Middle frontal gyrus (tissue), 1 donor: ENCODE measurements around the gene CD93.

Source experiments
- DNase-seq: peaks from one replicate; pipeline ENCODE4 v3.0.0-alpha.2; 2015; ENCODE audit warnings: low spot score; ENCODE audit errors: extremely low spot score

Gene CD93

DNA sequence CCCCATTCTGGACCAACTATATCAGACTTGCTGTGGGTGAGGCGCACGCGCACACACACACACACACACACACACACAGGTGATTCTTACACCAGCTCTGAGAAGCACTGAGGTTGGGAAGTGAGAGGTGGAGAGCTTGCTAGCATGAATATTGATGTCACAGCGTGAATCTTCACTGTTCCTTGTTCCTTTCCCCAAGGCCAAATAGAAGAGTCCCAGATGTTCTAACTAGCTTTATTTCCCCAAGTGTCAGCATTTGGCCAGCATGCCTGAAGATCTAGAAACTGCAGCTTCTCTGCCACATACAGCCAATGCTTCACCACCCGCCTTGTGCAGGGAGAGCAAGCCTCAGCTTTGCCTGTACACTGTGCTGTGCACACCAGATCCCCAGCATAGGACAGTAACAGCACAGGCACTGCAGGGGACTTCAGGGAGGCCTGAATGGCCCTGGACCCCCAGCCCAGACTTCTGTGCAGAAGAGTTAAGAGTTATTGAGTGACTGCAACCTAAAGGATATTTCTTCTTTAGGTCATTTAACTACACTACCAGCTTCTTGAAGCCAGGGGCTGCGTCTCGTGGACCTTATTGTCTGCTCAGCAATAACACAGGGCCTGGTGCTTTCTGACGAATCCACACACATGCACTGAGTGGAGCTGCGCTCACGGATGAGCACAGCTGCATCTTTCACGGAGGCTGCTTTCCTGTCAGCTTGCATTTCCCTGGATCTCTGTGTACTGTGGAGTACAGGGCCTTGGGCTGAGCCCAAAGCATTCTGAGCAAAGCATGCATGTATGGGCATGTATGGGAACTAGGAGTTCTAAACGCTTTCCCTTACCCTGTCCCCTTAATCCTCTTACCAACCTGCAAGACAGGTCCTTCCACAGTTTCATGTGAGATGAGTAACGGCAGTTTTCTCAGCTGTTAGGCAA, 13.9 kb upstream of the CD93 start:
- DNase-seq, result no peak

- no peak for DNase-seq
Measured at GRCh38 chr20:23097636-23098580, 11.8 kb upstream of the CD93 start.

DNA sequence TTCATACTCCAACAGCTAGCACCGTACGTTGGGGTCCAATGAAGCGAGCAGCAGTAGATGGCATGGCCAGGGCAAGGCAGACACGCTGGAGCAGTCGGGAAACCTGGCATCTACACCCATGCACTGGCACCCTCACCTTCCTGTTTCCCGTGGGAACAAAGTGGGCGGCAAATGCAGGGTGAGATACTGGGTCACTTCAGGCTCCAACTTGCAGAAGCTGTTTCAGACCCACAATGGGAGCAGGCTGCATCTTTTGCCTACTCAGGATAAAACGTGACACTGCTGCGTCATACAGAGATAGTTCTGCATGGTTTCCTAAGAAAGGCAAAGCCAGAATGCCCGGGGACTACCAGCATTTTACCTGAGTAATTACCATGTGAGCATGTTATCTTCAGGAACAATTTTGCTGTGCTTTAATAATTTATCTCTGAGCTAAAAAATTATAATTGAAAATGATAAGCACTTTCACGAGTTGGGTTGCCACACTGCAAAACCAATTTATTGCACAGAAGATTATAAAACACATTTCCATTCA, 10.9 kb upstream of the CD93 start:
- no peak for DNase-seq

DNA sequence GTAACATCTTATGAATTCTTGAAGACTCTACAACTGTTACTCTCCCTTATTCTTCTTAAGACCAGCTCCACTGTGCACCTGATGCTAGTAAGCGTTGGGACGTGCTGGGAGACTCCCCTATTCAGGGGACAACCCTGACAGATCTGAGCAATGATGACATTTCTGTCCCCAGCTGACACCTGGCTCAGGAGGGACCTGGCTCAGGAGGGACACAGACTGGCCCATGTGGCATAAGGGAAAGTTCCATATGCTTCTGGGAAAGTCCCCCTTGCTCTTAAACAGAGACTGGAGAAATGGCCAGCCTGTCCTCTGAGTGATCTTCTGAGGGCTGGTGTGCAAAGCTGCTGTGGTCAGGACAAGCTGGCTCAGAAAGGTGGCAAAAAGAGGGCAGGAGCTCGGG, 10.0 kb upstream of the CD93 start:
- DNase-seq, result no peak

GRCh38 chr20:23095499-23095898, 9.4 kb upstream of the CD93 start:
- DNase-seq, result no peak

DNA sequence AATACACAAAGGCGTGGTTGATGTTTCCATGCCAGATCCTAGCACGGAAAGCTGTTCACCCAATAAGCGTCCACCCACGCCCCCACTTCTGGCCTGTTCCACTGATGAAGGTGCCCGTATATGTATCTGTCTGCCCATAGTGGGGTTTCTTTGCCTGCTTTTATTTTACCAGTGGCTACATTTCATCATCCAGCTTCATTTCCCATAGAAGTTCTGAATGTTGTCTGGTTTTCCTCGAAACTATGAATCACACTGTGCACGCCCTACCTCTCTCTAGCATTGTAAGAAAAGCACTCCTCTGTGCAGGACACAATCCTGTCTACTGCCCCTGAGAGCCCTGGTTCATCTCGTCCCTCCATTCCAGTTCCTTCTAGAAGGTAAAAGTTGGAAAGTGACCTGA, 8.8 kb upstream of the CD93 start:
- no peak for DNase-seq

DNA sequence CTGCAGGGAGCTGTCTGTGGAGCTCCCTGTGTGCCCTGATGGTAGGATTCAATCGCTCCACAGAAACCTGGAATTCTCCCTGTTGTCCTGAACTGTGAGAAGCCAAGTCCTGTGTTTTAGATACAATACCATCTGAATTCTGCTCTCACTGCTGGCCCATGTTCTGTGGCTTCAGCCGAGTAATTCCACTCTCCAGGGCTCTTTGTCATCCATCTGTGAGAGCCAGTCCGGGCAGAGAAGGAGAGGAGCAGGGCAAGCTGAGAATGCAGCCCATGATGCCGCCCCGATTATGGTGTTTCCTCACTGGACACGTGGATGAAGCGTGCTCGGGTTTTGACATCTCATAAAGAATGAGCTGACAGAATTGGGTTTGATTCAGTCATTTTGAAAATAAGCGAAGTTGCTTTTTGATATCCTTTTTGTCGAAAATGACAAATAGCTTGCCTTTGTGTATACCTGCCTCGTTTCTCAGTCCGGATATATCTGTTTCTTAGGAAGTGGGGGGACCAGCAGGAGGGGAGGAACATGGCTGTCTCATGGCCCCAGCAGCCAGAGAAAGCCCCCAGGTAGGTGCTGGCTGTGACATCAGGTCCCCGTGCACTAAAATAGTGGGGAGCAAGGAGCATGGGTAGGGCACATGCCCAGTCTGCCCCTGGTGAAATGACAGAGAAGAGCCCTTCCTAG, 8.2 kb upstream of the CD93 start:
- DNase-seq, result no peak

DNA sequence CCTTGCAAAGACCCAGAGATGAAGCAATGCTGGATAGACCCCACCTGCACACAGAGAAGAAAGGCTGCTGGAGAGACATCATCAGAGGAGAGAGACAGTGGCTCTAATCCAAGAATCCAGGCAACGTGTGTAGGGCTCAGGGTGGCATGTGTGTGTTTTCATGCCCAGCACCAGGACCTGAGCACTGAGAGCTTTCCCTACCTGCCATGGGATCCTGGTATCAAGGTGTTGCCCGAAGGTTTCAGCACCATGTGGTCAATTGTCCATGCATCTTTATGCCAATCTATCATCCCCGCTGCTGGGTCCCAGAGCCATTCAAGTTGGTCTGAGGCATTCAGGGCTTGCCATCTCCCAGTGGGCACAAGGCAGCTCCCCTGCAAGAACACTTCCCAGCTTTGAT, 7.5 kb upstream of the CD93 start:
- no peak for DNase-seq

GRCh38 chr20:23092861-23093495, 6.9 kb upstream of the CD93 start:
- DNase-seq, result no peak

DNA sequence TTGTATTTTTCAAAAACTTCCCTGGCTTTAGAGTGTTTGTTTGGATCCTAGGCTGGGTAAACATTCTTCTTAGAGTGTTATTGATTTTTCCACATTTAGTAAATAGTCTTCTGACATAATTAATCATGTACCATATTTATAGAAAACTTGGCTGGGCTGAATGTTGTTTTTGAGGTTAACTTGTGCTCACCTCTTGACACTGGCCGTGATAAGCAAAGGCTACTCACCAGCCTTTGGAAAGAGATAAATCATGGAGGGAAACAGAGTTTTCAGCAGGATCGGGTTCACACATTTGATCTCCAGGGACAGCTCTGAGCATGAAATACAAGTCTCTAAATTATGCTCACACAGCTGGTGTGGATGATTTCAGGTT, 6.2 kb upstream of the CD93 start:
- DNase-seq, result no peak

GRCh38 chr20:23091721-23092383, 5.7 kb upstream of the CD93 start:
- DNase-seq, result no peak

DNA sequence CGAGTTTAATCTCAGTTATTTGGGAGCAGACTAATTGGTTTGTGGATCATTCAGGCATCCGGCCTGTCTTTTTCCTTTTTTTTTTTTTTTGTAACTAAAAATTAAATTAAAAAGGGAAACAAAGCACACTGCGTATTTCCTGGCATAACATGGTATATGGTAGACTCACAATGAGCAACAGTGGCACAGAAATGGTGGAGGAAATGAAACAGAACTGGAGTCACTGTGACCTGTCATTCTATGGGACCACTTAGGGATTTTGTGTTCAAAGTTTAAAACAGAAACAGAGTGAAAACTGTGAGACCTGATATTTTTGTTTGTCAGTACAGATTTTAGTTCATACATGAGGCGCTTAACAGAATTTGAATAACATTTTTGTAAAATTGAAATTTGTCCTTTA, 4.8 kb upstream of the CD93 start:
- DNase-seq, result no peak

DNA sequence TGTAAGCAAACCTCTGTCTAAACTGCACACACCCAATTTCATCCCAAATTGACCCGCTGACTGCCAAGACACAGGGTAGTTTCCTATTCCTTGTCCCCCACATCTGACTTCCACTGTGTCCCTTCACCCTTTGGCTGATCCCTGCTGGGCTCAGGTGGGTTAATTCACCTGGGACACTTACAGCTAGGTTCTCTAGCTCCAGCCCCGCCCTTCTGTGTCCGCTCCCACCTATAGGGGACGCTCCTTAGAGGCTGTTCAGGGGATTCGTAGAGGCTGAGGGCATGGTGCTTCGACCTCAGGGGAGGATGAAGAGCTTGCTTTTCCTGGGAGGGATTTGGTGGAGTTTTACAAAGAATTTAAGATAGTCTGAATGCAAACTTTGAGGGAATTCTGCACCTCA, 4.0 kb upstream of the CD93 start:
- no peak for DNase-seq

DNA sequence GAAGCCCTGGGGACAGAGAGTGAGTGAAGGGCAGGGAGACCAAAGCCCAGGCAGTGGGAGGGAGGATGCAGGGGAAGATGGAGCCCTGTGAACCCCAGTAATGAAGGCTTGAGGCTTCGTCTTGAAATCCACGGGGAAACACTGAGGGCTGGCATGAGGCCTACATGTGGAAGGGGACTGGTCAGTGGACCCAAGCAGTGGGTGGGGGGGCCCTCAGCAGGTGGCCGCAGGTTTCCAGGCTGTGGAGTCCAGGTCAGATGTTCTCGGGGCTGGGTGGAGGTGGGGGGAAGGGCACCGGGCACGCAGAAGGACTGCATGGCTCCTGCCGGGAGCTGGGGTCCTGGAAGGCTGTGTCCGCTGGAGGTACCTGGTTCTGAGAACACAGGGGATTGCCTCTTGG, 2.7 kb upstream of the CD93 start:
- DNase-seq, result no peak

GRCh38 chr20:23087587-23088251, 1.6 kb upstream of the CD93 start:
- DNase-seq, result no peak

DNA sequence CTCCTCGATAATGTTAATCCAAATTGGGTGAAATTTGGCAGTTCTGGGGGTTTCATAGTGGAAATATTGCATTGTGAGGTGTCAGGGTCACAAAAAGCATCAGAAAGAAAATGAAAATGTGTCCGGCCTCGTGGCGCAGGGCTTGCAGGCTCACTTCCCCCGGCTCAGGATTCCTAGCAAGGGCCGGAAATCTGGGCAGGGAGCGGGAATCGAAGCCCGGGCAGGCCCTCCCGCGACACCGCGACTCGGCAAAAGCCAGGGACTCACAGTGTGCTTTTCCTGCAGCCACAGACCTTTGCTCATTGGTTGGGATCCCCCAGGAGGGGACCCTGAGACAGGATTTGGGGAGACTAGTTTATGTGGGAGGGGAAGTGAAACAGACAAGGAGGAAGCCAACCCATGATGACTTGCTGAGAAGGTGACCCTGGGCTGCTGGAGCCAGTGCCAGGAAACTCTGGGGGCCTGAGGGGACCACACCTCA, 847 bp upstream of the CD93 start:
- no peak for DNase-seq

DNA sequence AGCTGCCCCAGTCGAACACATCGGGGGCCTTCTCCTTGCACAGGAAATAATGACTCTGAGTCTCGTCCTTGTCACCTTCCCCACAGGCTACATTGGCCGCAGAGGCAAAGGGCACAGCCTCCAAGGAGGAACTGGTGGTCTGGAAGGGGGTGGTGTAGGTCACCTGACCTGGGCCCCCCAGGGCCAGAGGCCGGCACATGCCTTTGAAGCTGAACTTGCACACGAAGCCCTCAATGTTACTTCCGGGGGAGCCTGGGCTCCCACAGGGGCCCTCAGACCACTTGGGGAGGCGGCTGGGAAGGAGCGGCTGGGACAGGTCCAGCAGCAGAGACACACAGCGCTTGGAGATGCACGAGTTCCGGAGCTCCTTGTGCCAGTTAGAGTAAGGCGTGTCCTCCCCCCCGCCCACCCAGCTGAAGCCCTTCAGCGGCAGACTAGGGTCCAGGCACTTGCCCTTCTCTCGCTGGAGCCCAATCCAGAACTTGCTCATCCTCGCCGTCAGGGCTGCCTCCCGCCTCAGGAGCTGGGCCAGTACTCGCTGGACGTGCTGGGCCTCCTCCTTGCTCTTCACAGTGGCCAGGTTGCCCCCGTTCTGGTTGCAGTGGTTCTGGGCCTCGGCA, 578 bp downstream of the CD93 start:
- no peak for DNase-seq

GRCh38 chr20:23084845-23085365, 1.2 kb downstream of the CD93 start:
- no peak for DNase-seq

- no peak for DNase-seq
Measured at GRCh38 chr20:23084282-23084844, 1.8 kb downstream of the CD93 start.
